Stimulated activated CD4-positive, alpha-beta T cell treated with anti-CD3 and anti-CD28 coated beads, Interleukin-1b, Interleukin-23, amount 100 ng/mL, for 24 hours (primary cell): ENCODE results near the gene ZNF296.

Experiments
- DNase-seq, 4 experiments: peaks; one replicate each; pipeline ENCODE4 v3.0.0-alpha.2; 2020; ENCODE audit warnings: low read depth in 4 of 4, low spot score in 1 of 4

ZNF296 gene

GRCh38 chr19:45087531-45087930 lies 11.3 kb upstream of the ZNF296 start:
- DNase-seq: no peak

- no peak for DNase-seq
Measured at GRCh38 chr19:45086480-45086879, 10.2 kb upstream of the ZNF296 start.

- no peak for DNase-seq
Measured at GRCh38 chr19:45082170-45082569, 5.9 kb upstream of the ZNF296 start.

- no peak for DNase-seq
Measured at GRCh38 chr19:45079911-45080370, 3.7 kb upstream of the ZNF296 start.

- peak; percentile 67 to 78 (median 74) for DNase-seq
Measured at GRCh38 chr19:45079063-45079910, 3.0 kb upstream of the ZNF296 start, which contains the start of gene GEMIN7. Gene GEMIN7, plus strand, starts transcription at chr19:45079260. Its CDS starts 10,855 bp downstream, at chr19:45090115.

- no peak for DNase-seq
Measured at GRCh38 chr19:45078390-45079062, 2.2 kb upstream of the ZNF296 start.

GRCh38 chr19:45076851-45077730 lies 813 bp upstream of the ZNF296 start:
- no peak for DNase-seq

- no peak for DNase-seq
Measured at GRCh38 chr19:45075301-45076028, 813 bp downstream of the ZNF296 start.

GRCh38 chr19:45074744-45075300 lies 1.5 kb downstream of the ZNF296 start:
- no peak for DNase-seq

GRCh38 chr19:45071969-45072790 lies 4.1 kb downstream of the ZNF296 start:
- DNase-seq: no peak

- no peak for DNase-seq
Measured at GRCh38 chr19:45071545-45071938, 4.7 kb downstream of the ZNF296 start.

- DNase-seq: no peak
Measured at GRCh38 chr19:45070861-45071544, 5.3 kb downstream of the ZNF296 start.

GRCh38 chr19:45070214-45070613 lies 6.1 kb downstream of the ZNF296 start:
- DNase-seq: no peak

GRCh38 chr19:45069056-45069455 lies 7.2 kb downstream of the ZNF296 start:
- no peak for DNase-seq

- no peak for DNase-seq
Measured at GRCh38 chr19:45068041-45068440, 8.2 kb downstream of the ZNF296 start.

- DNase-seq: no peak
Measured at GRCh38 chr19:45066921-45067661, 9.2 kb downstream of the ZNF296 start.

GRCh38 chr19:45063851-45064801 lies 12.2 kb downstream of the ZNF296 start:
- no peak for DNase-seq
